Epithelial cell of proximal tubule (primary cell): ENCODE results near the gene MLYCD. TPM values are rescaled to one million over a fixed set of nuclear protein-coding genes. Genes with fewer than 3 reads are reported as not detected.

Source experiments
- DNase-seq: peaks from one replicate; pipeline ENCODE4 v3.0.0-alpha.2; 2011; ENCODE audit warnings: low read depth
- H3K4me3 ChIP-seq: 2 replicates; pipeline ENCODE4 v1.5.1; 2011; ENCODE audit warnings: low read depth, mild to moderate bottlenecking, low read length
- CTCF ChIP-seq: conservative IDR thresholded peaks from 2 replicates; pipeline ENCODE4 v1.5.1; 2012; ENCODE audit warnings: low read depth, mild to moderate bottlenecking, low read length
- total RNA-seq: library from RNA; depleted of rRNA; stranded (reverse); fragments of >200 nt; gene quantifications from 2 replicates; pipeline ENCODE4 v1.2.3, GENCODE V29; 2015

MLYCD gene
- total RNA-seq, 1 donor from 2014 or later, result 2.9 TPM

- DNase-seq, result no peak
- TF ChIP-seq CTCF, result no peak
Observed at GRCh38 chr16:83960521-83961249, 61.8 kb downstream of the MLYCD start.

GRCh38 chr16:83961591-83961990 is 62.7 kb downstream of the MLYCD start:
- H3K4me3 ChIP-seq, result no peak overlapping the region
- no peak for DNase-seq
- TF ChIP-seq CTCF, result no peak

More at GRCh38 chr16:83960521-83961249, 61.8 kb downstream of the MLYCD start:
- no peak overlapping the region for H3K4me3 ChIP-seq

GRCh38 chr16:83963277-83964119 is 64.6 kb downstream of the MLYCD start:
- no peak for TF ChIP-seq CTCF
- no peak overlapping the region for H3K4me3 ChIP-seq
- DNase-seq, result no peak

GRCh38 chr16:83964684-83965443 is 65.9 kb downstream of the MLYCD start:
- no peak for DNase-seq
- H3K4me3 ChIP-seq, result no peak overlapping the region
- TF ChIP-seq CTCF, result no peak

- H3K4me3 ChIP-seq, result no peak overlapping the region
- no peak for TF ChIP-seq CTCF
Observed at GRCh38 chr16:83965444-83966152, 66.7 kb downstream of the MLYCD start.

GRCh38 chr16:83966153-83966696 is 67.3 kb downstream of the MLYCD start:
- TF ChIP-seq CTCF, result no peak
- H3K4me3 ChIP-seq, result no peak overlapping the region
- DNase-seq, result no peak

More at GRCh38 chr16:83965444-83966152, 66.7 kb downstream of the MLYCD start:
- DNase-seq, result no peak
